Nephron (organoid): Measurements from ENCODE around the gene ZNF860.

Experiments used
- H3K27ac Mint-ChIP-seq, 3 experiments: 2 replicates each; pipeline ENCODE4 v1.8.0; 2020; ENCODE audit warnings: mixed read lengths in 3 of 3, mild to moderate bottlenecking in 2 of 3, moderate library complexity in 1 of 3
- H3K27me3 Mint-ChIP-seq: 2 replicates; pipeline ENCODE4 v1.8.0; 2021; ENCODE audit warnings: low read depth, mild to moderate bottlenecking, moderate library complexity, mixed read lengths
- H3K36me3 Mint-ChIP-seq: 2 replicates; pipeline ENCODE4 v1.8.0; 2020; ENCODE audit warnings: low read depth, mixed read lengths
- H3K4me1 Mint-ChIP-seq: 2 replicates; pipeline ENCODE4 v1.8.0; 2020; ENCODE audit warnings: mixed read lengths
- H3K4me3 Mint-ChIP-seq, 3 experiments: 2 replicates each; pipeline ENCODE4 v1.8.0; 2020; ENCODE audit warnings: mild to moderate bottlenecking in 3 of 3, mixed read lengths in 3 of 3, moderate library complexity in 2 of 3
- H3K9me3 Mint-ChIP-seq: 2 replicates; pipeline ENCODE4 v1.8.0; 2020; ENCODE audit warnings: mixed read lengths
- TF ChIP-seq, protein P1 (sequence below), 3 experiments: fragments of 200-600 bp; sonication (generic); IDR thresholded peaks; one replicate each; pipeline ENCODE4 v1.5.0; 2021; ENCODE audit warnings: antibody characterized with exemption in 3 of 3; ENCODE audit not compliant: unreplicated experiment in 3 of 3

ZNF860 gene

DNA sequence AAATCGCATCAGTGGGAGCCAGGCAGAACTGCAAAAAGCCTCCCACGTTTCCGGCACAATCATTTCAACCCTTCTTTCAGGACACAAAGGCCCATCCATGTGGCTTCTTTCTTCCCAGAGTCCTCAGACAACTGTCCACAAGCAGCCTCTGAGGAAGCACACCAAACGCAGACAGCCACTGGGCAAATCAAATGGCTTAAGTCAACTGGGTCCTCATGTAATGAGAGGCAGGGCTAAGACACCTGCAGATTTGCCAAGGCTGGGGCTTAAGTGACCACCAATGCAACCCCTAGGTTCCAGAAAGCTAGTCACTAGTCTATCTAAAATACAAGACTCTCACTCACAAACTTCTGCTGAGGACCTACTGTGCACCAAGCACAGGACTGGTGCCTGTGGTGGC, 8.5 kb upstream of the ZNF860 start:
- no peaks in the 10 kb centered on the region for H3K9me3 Mint-ChIP-seq
- TF ChIP-seq, protein P1, sequence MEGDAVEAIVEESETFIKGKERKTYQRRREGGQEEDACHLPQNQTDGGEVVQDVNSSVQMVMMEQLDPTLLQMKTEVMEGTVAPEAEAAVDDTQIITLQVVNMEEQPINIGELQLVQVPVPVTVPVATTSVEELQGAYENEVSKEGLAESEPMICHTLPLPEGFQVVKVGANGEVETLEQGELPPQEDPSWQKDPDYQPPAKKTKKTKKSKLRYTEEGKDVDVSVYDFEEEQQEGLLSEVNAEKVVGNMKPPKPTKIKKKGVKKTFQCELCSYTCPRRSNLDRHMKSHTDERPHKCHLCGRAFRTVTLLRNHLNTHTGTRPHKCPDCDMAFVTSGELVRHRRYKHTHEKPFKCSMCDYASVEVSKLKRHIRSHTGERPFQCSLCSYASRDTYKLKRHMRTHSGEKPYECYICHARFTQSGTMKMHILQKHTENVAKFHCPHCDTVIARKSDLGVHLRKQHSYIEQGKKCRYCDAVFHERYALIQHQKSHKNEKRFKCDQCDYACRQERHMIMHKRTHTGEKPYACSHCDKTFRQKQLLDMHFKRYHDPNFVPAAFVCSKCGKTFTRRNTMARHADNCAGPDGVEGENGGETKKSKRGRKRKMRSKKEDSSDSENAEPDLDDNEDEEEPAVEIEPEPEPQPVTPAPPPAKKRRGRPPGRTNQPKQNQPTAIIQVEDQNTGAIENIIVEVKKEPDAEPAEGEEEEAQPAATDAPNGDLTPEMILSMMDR (IDR thresholded peaks at IDR 0.05; ENCODE audit: unreplicated experiment in 3 of 3) = no peak
- H3K4me3 Mint-ChIP-seq = no peak overlapping the region
- no peaks in the 10 kb centered on the region for H3K36me3 Mint-ChIP-seq
- H3K27me3 Mint-ChIP-seq = peaks cover 13% of the 10 kb centered on the region
- peaks cover 57% of the 10 kb centered on the region for H3K4me1 Mint-ChIP-seq
- peak overlapping the region in 1 of 3 experiments; percentile 29 for H3K27ac Mint-ChIP-seq

GRCh38 chr3:31973837-31974236, 7.7 kb upstream of the ZNF860 start:
- TF ChIP-seq, protein P1 (IDR thresholded peaks at IDR 0.05; ENCODE audit: unreplicated experiment in 3 of 3) = no peak
- H3K27ac Mint-ChIP-seq = peak overlapping the region in 1 of 3 experiments; percentile 25
- peaks cover 21% of the 10 kb centered on the region for H3K27me3 Mint-ChIP-seq
- H3K9me3 Mint-ChIP-seq = no peaks in the 10 kb centered on the region
- H3K36me3 Mint-ChIP-seq = peaks cover 3% of the 10 kb centered on the region
- peaks cover 50% of the 10 kb centered on the region for H3K4me1 Mint-ChIP-seq
- H3K4me3 Mint-ChIP-seq = no peak overlapping the region

DNA sequence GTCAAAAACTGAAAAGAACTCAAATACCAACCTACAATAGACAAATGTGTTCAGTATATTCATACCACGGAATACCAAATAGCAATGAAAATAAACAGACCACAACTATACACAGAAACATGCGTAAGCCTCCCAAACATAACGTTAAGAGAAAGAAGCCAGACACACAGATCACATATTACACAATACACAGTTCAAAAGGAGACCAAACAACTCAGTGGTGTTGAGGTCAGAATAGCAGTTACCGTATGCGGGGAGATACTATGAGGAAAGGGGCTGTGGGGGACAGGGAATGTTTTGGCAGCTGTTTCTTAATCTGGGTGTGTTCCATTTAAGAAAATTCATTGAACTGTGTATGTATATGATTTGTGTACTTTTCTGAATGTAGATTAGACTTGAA, 7.1 kb upstream of the ZNF860 start:
- Mint-ChIP-seq H3K4me1 (peaks cover 49% of the 10 kb centered on the region), H3K4me3 (no peak overlapping the region), H3K27me3 (peaks cover 27% of the 10 kb centered on the region), H3K36me3 (peaks cover 3% of the 10 kb centered on the region), H3K9me3 (no peaks in the 10 kb centered on the region), H3K27ac (no peak overlapping the region)
- TF ChIP-seq, protein P1 (IDR thresholded peaks at IDR 0.05; ENCODE audit: unreplicated experiment in 3 of 3) = no peak

- Mint-ChIP-seq H3K4me1 (peaks cover 49% of the 10 kb centered on the region), H3K27ac (no peak overlapping the region), H3K4me3 (no peak overlapping the region), H3K27me3 (peaks cover 30% of the 10 kb centered on the region), H3K36me3 (peaks cover 3% of the 10 kb centered on the region), H3K9me3 (no peaks in the 10 kb centered on the region)
- TF ChIP-seq, protein P1 (IDR thresholded peaks at IDR 0.05; ENCODE audit: unreplicated experiment in 3 of 3) = no peak
Observed at GRCh38 chr3:31974964-31975363, 6.6 kb upstream of the ZNF860 start.

DNA sequence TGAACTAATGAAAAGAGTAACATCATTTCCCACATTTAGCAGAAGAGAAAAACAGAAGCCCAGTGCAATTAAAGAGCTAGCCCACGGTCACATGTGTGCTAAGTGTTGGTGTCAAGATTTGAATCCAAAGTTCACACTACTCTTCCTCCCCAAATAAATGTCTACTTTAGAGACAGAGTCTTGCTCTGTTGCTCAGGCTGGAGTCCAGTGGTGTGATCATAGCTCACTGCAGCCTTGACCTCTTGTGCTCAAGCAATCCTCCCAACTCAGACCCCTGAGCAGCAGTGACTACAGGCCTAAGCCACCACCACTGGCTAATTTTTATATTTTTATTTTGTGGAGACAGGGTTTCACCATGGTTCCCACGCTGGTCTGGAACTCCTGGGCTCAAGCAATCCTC, 5.2 kb upstream of the ZNF860 start:
- Mint-ChIP-seq H3K9me3 (no peaks in the 10 kb centered on the region), H3K36me3 (peaks cover 3% of the 10 kb centered on the region), H3K27ac (no peak overlapping the region), H3K4me3 (no peak overlapping the region), H3K27me3 (peaks cover 30% of the 10 kb centered on the region), H3K4me1 (peaks cover 39% of the 10 kb centered on the region)
- TF ChIP-seq, protein P1 (IDR thresholded peaks at IDR 0.05; ENCODE audit: unreplicated experiment in 3 of 3) = no peak

DNA sequence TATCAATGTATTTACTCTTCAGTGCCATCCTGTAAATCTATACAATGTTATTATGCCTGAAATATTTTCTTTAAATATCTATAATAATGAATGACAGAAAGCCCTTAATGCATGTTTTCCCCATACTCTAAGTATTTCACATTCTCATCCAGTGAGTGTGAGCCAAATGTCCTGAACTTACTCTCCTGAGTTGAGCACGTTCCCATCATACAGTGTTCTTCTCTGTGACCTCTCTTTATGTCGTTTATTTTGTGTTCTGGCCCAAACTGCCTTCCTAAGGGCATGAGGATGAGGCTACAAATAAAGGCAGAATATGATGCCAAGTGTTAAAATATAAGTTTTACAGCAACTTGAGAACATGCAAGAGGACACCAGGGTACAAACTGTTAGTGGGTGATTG, 3.8 kb upstream of the ZNF860 start:
- TF ChIP-seq, protein P1 (IDR thresholded peaks at IDR 0.05; ENCODE audit: unreplicated experiment in 3 of 3) = no peak
- Mint-ChIP-seq H3K27me3 (peaks cover 30% of the 10 kb centered on the region), H3K9me3 (no peaks in the 10 kb centered on the region), H3K4me3 (peak overlapping the region in 2 of 3 experiments; percentile 22 to 61), H3K36me3 (peaks cover 3% of the 10 kb centered on the region), H3K27ac (no peak overlapping the region), H3K4me1 (peaks cover 34% of the 10 kb centered on the region)
